Upper lobe of left lung (tissue), 6 donors: Measurements from ENCODE around the gene GAGE12G. TPM values are rescaled to one million over a fixed set of nuclear protein-coding genes. Genes with fewer than 3 reads are reported as not detected.
"Not testable (repeated sequence)": the region's sequence is repeated elsewhere in the genome, so short reads cannot be mapped to it uniquely, and the experiment has no call there.

Source experiments
- ATAC-seq, 2 donors: fragments of 200-7000 bp; cut with Tn5 transposase; one replicate each; pipeline ENCODE4 v1.9.1; 2022; ENCODE audit warnings: mild to moderate bottlenecking in 2 of 2, moderate library complexity in 2 of 2; ENCODE audit not compliant: low FRiP score in 2 of 2
- DNase-seq, 2 donors: peaks; one replicate each; pipeline ENCODE4 v3.0.0-alpha.2; 2019 to 2020
- H3K27ac ChIP-seq, 4 donors: fragments of 200-600 bp; sonication (generic); one replicate each; pipeline ENCODE4 v1.5.1; 2016 to 2019
- H3K27me3 ChIP-seq, 4 donors: fragments of 200-600 bp; sonication (generic); one replicate each; pipeline ENCODE4 v1.5.1; 2017 to 2019
- H3K36me3 ChIP-seq, 4 donors: fragments of 200-600 bp; sonication (generic); one replicate each; pipeline ENCODE4 v1.5.1; 2016 to 2019
- H3K4me1 ChIP-seq, 4 donors: fragments of 200-600 bp; sonication (generic); one replicate each; pipeline ENCODE4 v1.5.1; 2018 to 2019
- H3K4me3 ChIP-seq, 4 donors: fragments of 200-600 bp; sonication (generic); one replicate each; pipeline ENCODE4 v1.5.1; 2017 to 2019; ENCODE audit warnings: mild to moderate bottlenecking in 2 of 4, moderate library complexity in 1 of 4
- H3K9me3 ChIP-seq, 4 donors: fragments of 200-600 bp; sonication (generic); one replicate each; pipeline ENCODE4 v1.5.1; 2018 to 2019
- WGBS, 2 donors: methylation state at CpG; one replicate each; pipeline ENCODE4 v1.1.5; 2017 to 2018; 5-methylcytosine and 5-hydroxymethylcytosine counted together
- total RNA-seq, 6 donors: library from RNA; depleted of rRNA in 4 of 6; stranded (reverse); fragments of >200 nt in 4 of 6; gene quantifications; one replicate each; pipeline versions ENCODE4 v1.1.0 to v1.2.1, GENCODE V29; 2016 to 2021
- donor health status: DM: no; HTN: no; CAD: no; lungs with moderate emphysema.
- donor health status: DM: no; HTN: yes; CAD: no; lungs with severe emphysema.

The GAGE12G gene
- not detected for total RNA-seq

GRCh38 chrX:49570100-49570499 lies at the start of gene GAGE12G:
Gene GAGE12G (plus strand): TSS chrX:49570400. CDS start chrX:49571555, 1,155 bp downstream.
- H3K4me1 ChIP-seq, H3K27ac ChIP-seq, H3K4me3 ChIP-seq, H3K9me3 ChIP-seq, H3K27me3 ChIP-seq, H3K36me3 ChIP-seq, DNase-seq, ATAC-seq: not testable (repeated sequence)
- no CpG with 5 or more reads among the region's 16 CpGs for WGBS, 2 donors

- H3K27ac ChIP-seq, H3K9me3 ChIP-seq, H3K36me3 ChIP-seq, DNase-seq, H3K4me1 ChIP-seq, ATAC-seq, H3K4me3 ChIP-seq, H3K27me3 ChIP-seq: not testable (repeated sequence)
- no CpG with 5 or more reads among the region's 16 CpGs for WGBS, 2 donors
These were observed 38.3 kb upstream of the GAGE12G start, which contains the start of gene GAGE12C for GRCh38 chrX:49531877-49532276. Gene GAGE12C (plus strand): TSS chrX:49532177. CDS start chrX:49533332, 1,155 bp downstream.

GRCh38 chrX:49541433-49541832 lies 28.8 kb upstream of the GAGE12G start, which contains the start of gene GAGE12D:
Gene GAGE12D (plus strand): TSS chrX:49541733. CDS start chrX:49542888, 1,155 bp downstream.
- not testable (repeated sequence) for H3K27ac ChIP-seq, H3K9me3 ChIP-seq, DNase-seq, H3K36me3 ChIP-seq, H3K4me1 ChIP-seq, ATAC-seq, H3K4me3 ChIP-seq, H3K27me3 ChIP-seq
- no CpG with 5 or more reads among the region's 16 CpGs for WGBS, 2 donors

- not testable (repeated sequence) for H3K9me3 ChIP-seq, DNase-seq, H3K27me3 ChIP-seq, H3K4me1 ChIP-seq, H3K27ac ChIP-seq, H3K4me3 ChIP-seq, H3K36me3 ChIP-seq, ATAC-seq
- WGBS, 2 donors = no CpG with 5 or more reads among the region's 16 CpGs
These were observed 19.2 kb upstream of the GAGE12G start, which contains the start of gene GAGE12E for GRCh38 chrX:49550989-49551388. Gene GAGE12E (plus strand): TSS chrX:49551289. CDS start chrX:49552444, 1,155 bp downstream.

- no CpG with 5 or more reads among the region's 16 CpGs for WGBS, 2 donors
- H3K27ac ChIP-seq, H3K4me3 ChIP-seq, H3K4me1 ChIP-seq, ATAC-seq, H3K27me3 ChIP-seq, DNase-seq, H3K36me3 ChIP-seq, H3K9me3 ChIP-seq: not testable (repeated sequence)
These were observed 9.7 kb upstream of the GAGE12G start, which contains the start of gene GAGE12F for GRCh38 chrX:49560542-49560941. Gene GAGE12F (plus strand): TSS chrX:49560842. CDS start chrX:49561997, 1,155 bp downstream.

- not testable (repeated sequence) for H3K27ac ChIP-seq, H3K36me3 ChIP-seq, H3K4me1 ChIP-seq, H3K27me3 ChIP-seq, ATAC-seq, H3K9me3 ChIP-seq, H3K4me3 ChIP-seq
- 87% methylated on average over 3 of the region's 11 CpGs; no CpG with 5 or more reads in 1 of the 2 donors for WGBS, 2 donors
- DNase-seq = peak in 1 of 2 donors; percentile 20
These were observed 1.5 kb upstream of the GAGE12G start for GRCh38 chrX:49568728-49569127.

- peak in 1 of 2 donors; percentile 18 for DNase-seq
- H3K4me3 ChIP-seq, H3K4me1 ChIP-seq, H3K27me3 ChIP-seq, H3K9me3 ChIP-seq, ATAC-seq, H3K36me3 ChIP-seq, H3K27ac ChIP-seq: not testable (repeated sequence)
- WGBS, 2 donors = 94% methylated on average over 10 of the region's 13 CpGs; no CpG with 5 or more reads in 1 of the 2 donors
These were observed 1.0 kb upstream of the GAGE12G start for GRCh38 chrX:49569152-49569551.

GRCh38 chrX:49579649-49580048 lies 9.4 kb downstream of the GAGE12G start, which contains the start of gene GAGE12H:
Gene GAGE12H (plus strand): TSS chrX:49579949. CDS start chrX:49581104, 1,155 bp downstream.
- ATAC-seq, DNase-seq, H3K27me3 ChIP-seq, H3K27ac ChIP-seq, H3K4me3 ChIP-seq, H3K36me3 ChIP-seq, H3K9me3 ChIP-seq, H3K4me1 ChIP-seq: not testable (repeated sequence)
- no CpG with 5 or more reads among the region's 16 CpGs for WGBS, 2 donors

GRCh38 chrX:49589196-49589595 lies 19.0 kb downstream of the GAGE12G start, which contains the start of gene GAGE2A:
Gene GAGE2A (plus strand): TSS chrX:49589496. CDS start chrX:49590651, 1,155 bp downstream.
- H3K27me3 ChIP-seq, H3K4me1 ChIP-seq, H3K27ac ChIP-seq, ATAC-seq, H3K4me3 ChIP-seq, DNase-seq, H3K36me3 ChIP-seq, H3K9me3 ChIP-seq: not testable (repeated sequence)
- WGBS, 2 donors = no CpG with 5 or more reads among the region's 16 CpGs

- H3K27me3 ChIP-seq, H3K9me3 ChIP-seq, H3K36me3 ChIP-seq, H3K4me3 ChIP-seq, H3K27ac ChIP-seq, ATAC-seq, H3K4me1 ChIP-seq: not testable (repeated sequence)
- peak in 1 of 2 donors; percentile 80 for DNase-seq
- WGBS, 2 donors = 94% methylated on average over 29 to 31 of the region's 37 CpGs
These were observed 19.7 kb downstream of the GAGE12G start for GRCh38 chrX:49589769-49590478.

GRCh38 chrX:49590488-49590887 lies 20.3 kb downstream of the GAGE12G start:
- not testable (repeated sequence) for ATAC-seq, H3K27me3 ChIP-seq, H3K36me3 ChIP-seq, H3K4me1 ChIP-seq, H3K9me3 ChIP-seq, DNase-seq, H3K27ac ChIP-seq, H3K4me3 ChIP-seq
- WGBS, 2 donors = 89 to 94% methylated on average over 13 to 15 of the region's 17 CpGs

- H3K4me3 ChIP-seq, H3K27me3 ChIP-seq, H3K4me1 ChIP-seq, ATAC-seq, H3K9me3 ChIP-seq, H3K36me3 ChIP-seq, H3K27ac ChIP-seq, DNase-seq: not testable (repeated sequence)
- no CpG with 5 or more reads among the region's 16 CpGs for WGBS, 2 donors
These were observed 28.5 kb downstream of the GAGE12G start, which contains the start of gene GAGE1 for GRCh38 chrX:49598720-49599119. Gene GAGE1 (plus strand): TSS chrX:49599020. CDS start chrX:49600175, 1,155 bp downstream.
